Adrenal gland (tissue), 12 donors: Measurements from ENCODE around the gene CCNA1. TPM values are rescaled to one million over a fixed set of nuclear protein-coding genes. Genes with fewer than 3 reads are reported as not detected.

Experiments used
- DNase-seq, 7 donors: peaks; one replicate each; pipeline ENCODE4 v3.0.0-alpha.2; 2019 to 2020
- H3K27ac ChIP-seq, 5 donors: fragments of 200-600 bp; sonication (generic) in 4 of 5; 1 replicate in 3 of 5; 2 replicates in 2 of 5; pipeline versions ENCODE4 v1.5.1 to v1.8.0; 2016 to 2020; ENCODE audit warnings: mild to moderate bottlenecking in 1 of 5
- H3K27me3 ChIP-seq: fragments of 200-600 bp; 2 replicates; pipeline ENCODE4 v1.8.0; 2021
- H3K36me3 ChIP-seq, 2 donors: fragments of 200-600 bp; replicated peaks in 1 of 2; 1 replicate in 1 of 2; 2 replicates in 1 of 2; pipeline versions ENCODE4 v1.5.1 to v1.8.0; 2018 to 2022
- H3K4me1 ChIP-seq, 2 donors: fragments of 200-600 bp; replicated peaks in 1 of 2; 1 replicate in 1 of 2; 2 replicates in 1 of 2; pipeline versions ENCODE4 v1.5.1 to v1.8.0; 2018 to 2021
- H3K4me3 ChIP-seq, 4 donors: fragments of 200-600 bp; sonication (generic) in 3 of 4; one replicate each; pipeline ENCODE4 v1.5.1; 2016 to 2018
- H3K9me3 ChIP-seq, 3 donors: fragments of 200-600 bp; sonication (generic) in 1 of 3; replicated peaks in 1 of 3; 1 replicate in 2 of 3; 2 replicates in 1 of 3; pipeline versions ENCODE4 v1.5.1 to v1.8.0; 2016 to 2021
- POLR2A ChIP-seq, 2 donors: fragments of 450-650 bp; IDR thresholded peaks; one replicate each; pipeline ENCODE4 v1.6.1; 2017; ENCODE audit warnings: antibody characterized with exemption in 2 of 2, mild to moderate bottlenecking in 2 of 2, moderate library complexity in 1 of 2
- WGBS, 4 donors: extraction: QIAGEN DNeasy Blood & Tissue Kit in 2 of 4; methylation state at CpG; one replicate each; pipeline versions ENCODE4 v1.1.5 to v1.1.7; 2013 to 2017; 5-methylcytosine and 5-hydroxymethylcytosine counted together
- intact Hi-C, 2 donors: fragments of 100-400 bp; cut with DNase I; formaldehyde crosslinking; loops; one replicate each; pipeline versions ENCODE4 v1.14.1 to v1.15.0; 2022 to 2023
- polyA plus RNA-seq, 3 donors: library from polyadenylated mRNA; stranded (reverse); fragments of 200-250 nt in 2 of 3; fragments of 350-450 nt in 1 of 3; fragmentation: Illumina TruSeq in 1 of 3; extraction: RNeasy Lipid Tissue Mini Kit (QIAGEN cat#74804) in 1 of 3; gene quantifications; one replicate each; pipeline ENCODE4 v1.2.3, GENCODE V29; 2013 to 2014
- total RNA-seq, 9 donors: library from RNA; depleted of rRNA in 4 of 9; stranded (reverse); fragments of >200 nt in 4 of 9; fragments of 120-200 nt in 1 of 9; fragmentation: NEBNext Ultra II Directional in 1 of 9; extraction: Animal tissue kit (Norgen Biotek cat#: 25700) in 1 of 9; gene quantifications; one replicate each; pipeline versions ENCODE4 v1.1.0 to v1.2.4, GENCODE V29; 2013 to 2023
- TF ChIP-seq, protein P1 (sequence below), 6 experiments: fragments of 450-650 bp in 4 of 6; fragments of 200-600 bp in 2 of 6; sonication (generic) in 1 of 6; IDR thresholded peaks; 1 replicate in 5 of 6; 2 replicates in 1 of 6; pipeline versions ENCODE4 v1.5.1 to v1.8.0; 2016 to 2021; ENCODE audit warnings: antibody characterized with exemption in 6 of 6, mild to moderate bottlenecking in 2 of 6, moderate library complexity in 1 of 6
- donor health status: healthy with polysubstance abuse.
- donor health status: Bipolar disorder and iron deficiency.
- donor health status: DM: yes; HTN: yes; CAD: no.
- donor health status: DM: no; HTN: no; CAD: no.
- donor health status: DM: no; HTN: no; CAD: no.
- donor health status: DM: yes; HTN: yes; CAD: no.

Gene CCNA1
- total and polyA plus RNA-seq, 12 donors, result 0.11 to 1.8 (median 0.42) TPM; not detected in 1

- 42 to 91% (median 60%) methylated on average over 1 of the region's 1 CpG for WGBS, 4 donors
- intact Hi-C loops, result no loop called here
These were observed 19.6 kb upstream of the CCNA1 start for GRCh38 chr13:36412736-36413135.

GRCh38 chr13:36413161-36413560 is 19.1 kb upstream of the CCNA1 start:
- Histone ChIP-seq H3K4me1 (peaks cover 0 to 15% of the 10 kb centered on the region in 2 donors), H3K36me3 (no peaks in the 10 kb centered on the region), H3K27ac (no peak overlapping the region), H3K9me3 (no peaks in the 10 kb centered on the region), H3K4me3 (no peak overlapping the region), H3K27me3 (peaks cover 4% of the 10 kb centered on the region)
- whole genome bisulfite sequencing, 4 donors, result 67 to 83% (median 76%) methylated on average over 1 of the region's 1 CpG
- no peak for DNase-seq
- intact Hi-C loops, result no loop called here
- no peak for TF ChIP-seq POLR2A (IDR thresholded peaks at IDR 0.05)
- TF ChIP-seq, protein P1, sequence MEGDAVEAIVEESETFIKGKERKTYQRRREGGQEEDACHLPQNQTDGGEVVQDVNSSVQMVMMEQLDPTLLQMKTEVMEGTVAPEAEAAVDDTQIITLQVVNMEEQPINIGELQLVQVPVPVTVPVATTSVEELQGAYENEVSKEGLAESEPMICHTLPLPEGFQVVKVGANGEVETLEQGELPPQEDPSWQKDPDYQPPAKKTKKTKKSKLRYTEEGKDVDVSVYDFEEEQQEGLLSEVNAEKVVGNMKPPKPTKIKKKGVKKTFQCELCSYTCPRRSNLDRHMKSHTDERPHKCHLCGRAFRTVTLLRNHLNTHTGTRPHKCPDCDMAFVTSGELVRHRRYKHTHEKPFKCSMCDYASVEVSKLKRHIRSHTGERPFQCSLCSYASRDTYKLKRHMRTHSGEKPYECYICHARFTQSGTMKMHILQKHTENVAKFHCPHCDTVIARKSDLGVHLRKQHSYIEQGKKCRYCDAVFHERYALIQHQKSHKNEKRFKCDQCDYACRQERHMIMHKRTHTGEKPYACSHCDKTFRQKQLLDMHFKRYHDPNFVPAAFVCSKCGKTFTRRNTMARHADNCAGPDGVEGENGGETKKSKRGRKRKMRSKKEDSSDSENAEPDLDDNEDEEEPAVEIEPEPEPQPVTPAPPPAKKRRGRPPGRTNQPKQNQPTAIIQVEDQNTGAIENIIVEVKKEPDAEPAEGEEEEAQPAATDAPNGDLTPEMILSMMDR (IDR thresholded peaks at IDR 0.05), result no peak

More at GRCh38 chr13:36412736-36413135, 19.6 kb upstream of the CCNA1 start:
- Histone ChIP-seq H3K27ac (no peak overlapping the region), H3K4me3 (no peak overlapping the region), H3K36me3 (no peaks in the 10 kb centered on the region), H3K27me3 (peaks cover 4% of the 10 kb centered on the region), H3K9me3 (no peaks in the 10 kb centered on the region), H3K4me1 (peaks cover 0 to 10% of the 10 kb centered on the region in 2 donors)
- no peak for DNase-seq
- TF ChIP-seq, protein P1 (IDR thresholded peaks at IDR 0.05), result no peak
- TF ChIP-seq POLR2A (IDR thresholded peaks at IDR 0.05), result no peak

DNA sequence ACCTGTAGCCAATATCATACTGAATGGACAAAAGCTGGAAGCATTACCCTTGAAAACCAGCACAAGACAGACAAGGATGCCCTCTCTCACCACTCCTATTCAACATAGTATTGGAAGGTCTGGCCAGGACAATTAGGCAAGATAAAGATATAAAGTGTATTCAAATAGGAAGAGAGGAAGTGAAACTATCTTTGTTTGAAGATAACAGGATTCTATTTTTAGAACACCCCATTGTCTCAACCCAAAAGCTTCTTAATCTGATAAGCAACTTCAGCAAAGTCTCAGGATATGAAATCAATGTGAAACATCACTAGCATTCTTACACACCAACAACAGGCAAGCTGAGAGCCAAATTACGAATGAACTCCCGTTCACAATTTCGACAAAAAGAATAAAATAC is 17.8 kb upstream of the CCNA1 start:
- no peaks in the 10 kb centered on the region for H3K9me3 ChIP-seq
- no peak for DNase-seq
- no peak for TF ChIP-seq POLR2A (IDR thresholded peaks at IDR 0.05)
- TF ChIP-seq, protein P1 (IDR thresholded peaks at IDR 0.05), result no peak
- intact Hi-C loops, result no loop called here
- peaks cover 4% of the 10 kb centered on the region for H3K27me3 ChIP-seq
- no peak overlapping the region for H3K27ac ChIP-seq
- H3K4me1 ChIP-seq, result peaks cover 0 to 20% of the 10 kb centered on the region in 2 donors
- no peak overlapping the region for H3K4me3 ChIP-seq
- 68 to 82% (median 76%) methylated on average over 3 of the region's 3 CpGs for WGBS, 4 donors
- no peaks in the 10 kb centered on the region for H3K36me3 ChIP-seq

- Histone ChIP-seq H3K4me1 (peaks cover 0 to 20% of the 10 kb centered on the region in 2 donors), H3K36me3 (no peaks in the 10 kb centered on the region), H3K27ac (no peak overlapping the region), H3K9me3 (no peaks in the 10 kb centered on the region), H3K27me3 (peaks cover under 1% of the 10 kb centered on the region), H3K4me3 (peak overlapping the region in 1 of 4 donors; percentile 24)
- intact Hi-C loops, result no loop called here
- TF ChIP-seq POLR2A (IDR thresholded peaks at IDR 0.05), result no peak
- TF ChIP-seq, protein P1 (IDR thresholded peaks at IDR 0.05), result no peak
- 57 to 68% (median 61%) methylated on average over 2 of the region's 2 CpGs for WGBS, 4 donors
- DNase-seq, result no peak
These were observed 15.0 kb upstream of the CCNA1 start for GRCh38 chr13:36417331-36417730.
